H1 (cell line): ENCODE measurements around the gene ADPRM. TPM values are rescaled to one million over a fixed set of nuclear protein-coding genes. Genes with fewer than 3 reads are reported as not detected.
A peak's percentile ranks its signal among the peaks of the same experiment; 100 is the strongest.

Experiments
- CEBPB ChIP-seq: IDR thresholded peaks from 2 replicates; pipeline ENCODE4 v1.6.1; 2012; ENCODE audit warnings: low read depth, low read length
- CREB1 ChIP-seq: IDR thresholded peaks from 2 replicates; pipeline ENCODE4 v1.6.1; 2012; ENCODE audit warnings: inconsistent platforms
- CTBP2 ChIP-seq: IDR thresholded peaks from 2 replicates; pipeline ENCODE4 v1.7.0; 2011; ENCODE audit warnings: borderline replicate concordance, mild to moderate bottlenecking, moderate library complexity, mixed read lengths, low read length; ENCODE audit not compliant: insufficient read depth, insufficient read length
- E2F6 ChIP-seq: IDR thresholded peaks from 2 replicates; pipeline ENCODE4 v1.6.1; 2012; ENCODE audit warnings: inconsistent platforms
- GABPA ChIP-seq: IDR thresholded peaks from 2 replicates; pipeline ENCODE4 v1.6.1; 2011; ENCODE audit warnings: mild to moderate bottlenecking, low read length, moderate library complexity, borderline replicate concordance; ENCODE audit not compliant: insufficient read depth
- GTF2F1 ChIP-seq: IDR thresholded peaks from 2 replicates; pipeline ENCODE4 v1.6.1; 2012; ENCODE audit warnings: low read depth, low read length, improper control_type of control experiment, borderline replicate concordance
- HDAC6 ChIP-seq: IDR thresholded peaks from one replicate; pipeline ENCODE4 v1.7.1; 2012; ENCODE audit warnings: low read depth, mild to moderate bottlenecking, inconsistent platforms, low read length, moderate library complexity
- NANOG ChIP-seq: IDR thresholded peaks from 2 replicates; pipeline ENCODE4 v1.6.1; 2011; ENCODE audit warnings: low read length, low read depth, mild to moderate bottlenecking, inconsistent platforms; ENCODE audit not compliant: insufficient read depth, poor library complexity, severe bottlenecking
- PHF8 ChIP-seq: fragments of 200-600 bp; sonication (generic); conservative IDR thresholded peaks from 2 replicates; pipeline ENCODE4 v1.7.1; 2012; ENCODE audit warnings: low read depth, mild to moderate bottlenecking, inconsistent platforms, low read length, moderate library complexity
- POLR2A ChIP-seq, 2 experiments: IDR thresholded peaks; 1 replicate in 1 of 2; 2 replicates in 1 of 2; pipeline ENCODE4 v1.6.1; 2011; ENCODE audit warnings: low read depth in 2 of 2, low read length in 2 of 2, mild to moderate bottlenecking in 2 of 2; ENCODE audit errors: control extremely low read depth in 1 of 2
- RAD21 ChIP-seq, 2 experiments: IDR thresholded peaks in 1 of 2; conservative IDR thresholded peaks in 1 of 2; 2 replicates each; pipeline ENCODE4 v1.6.1; 2011; ENCODE audit warnings: low read depth in 2 of 2, low read length in 2 of 2, improper control_type of control experiment in 1 of 2, inconsistent platforms in 1 of 2, mild to moderate bottlenecking in 1 of 2, moderate library complexity in 1 of 2
- RBBP5 ChIP-seq: IDR thresholded peaks from 2 replicates; pipeline ENCODE4 v1.7.1; 2012; ENCODE audit warnings: low read depth, mild to moderate bottlenecking, inconsistent platforms, low read length, moderate library complexity, borderline replicate concordance
- SAP30 ChIP-seq: fragments of 300-600 bp; sonication (generic); IDR thresholded peaks from 2 replicates; pipeline ENCODE4 v1.7.1; 2012; ENCODE audit warnings: low read length, moderate library complexity, mild to moderate bottlenecking, inconsistent platforms; ENCODE audit not compliant: insufficient read depth, insufficient replicate concordance
- SIRT6 ChIP-seq: IDR thresholded peaks from one replicate; pipeline ENCODE4 v1.7.1; 2012; ENCODE audit warnings: low read length, inconsistent platforms
- SP1 ChIP-seq: IDR thresholded peaks from 2 replicates; pipeline ENCODE4 v1.6.1; 2011; ENCODE audit warnings: low read depth, low read length
- SP2 ChIP-seq: IDR thresholded peaks from 2 replicates; pipeline ENCODE4 v1.6.1; 2012; ENCODE audit warnings: mild to moderate bottlenecking, low read length, inconsistent platforms
- TAF1 ChIP-seq: IDR thresholded peaks from 2 replicates; pipeline ENCODE4 v1.6.1; 2011; ENCODE audit warnings: mild to moderate bottlenecking, low read depth, low read length
- TAF7 ChIP-seq: optimal IDR thresholded peaks from 2 replicates; pipeline ENCODE3; 2011; ENCODE audit warnings: low read depth, mild to moderate bottlenecking, inconsistent platforms, low read length, moderate library complexity, borderline replicate concordance
- TBP ChIP-seq: IDR thresholded peaks from 2 replicates; pipeline ENCODE4 v1.6.1; 2011; ENCODE audit warnings: low read depth, low read length, improper control_type of control experiment
- polyA plus RNA-seq, 7 experiments: library from polyadenylated mRNA; depleted of rRNA in 3 of 7; stranded (reverse) in 5 of 7; unstranded in 2 of 7; fragments of >200 nt in 5 of 7; fragments of 200-250 nt in 2 of 7; gene quantifications; 1 replicate in 5 of 7; 2 replicates in 1 of 7; 4 replicates in 1 of 7; pipeline versions ENCODE4 v1.2.1 to v1.2.3, GENCODE V29; 2011 to 2013; ENCODE audit warnings: missing spikeins in 2 of 7, mixed read lengths in 2 of 7
- total RNA-seq: library from RNA; stranded (reverse); fragmentation: NEBNext Ultra II Directional; extraction: Animal tissue kit (Norgen Biotek cat#: 25700); gene quantifications from 2 replicates; pipeline ENCODE4 v1.2.1, GENCODE V29; 2021

The ADPRM gene
- total and polyA plus RNA-seq, 2 of the 8 experiments (the other 6 are each of a cell fraction or from before 2014, with no cell fraction given): 6.7 to 7.9 TPM

DNA sequence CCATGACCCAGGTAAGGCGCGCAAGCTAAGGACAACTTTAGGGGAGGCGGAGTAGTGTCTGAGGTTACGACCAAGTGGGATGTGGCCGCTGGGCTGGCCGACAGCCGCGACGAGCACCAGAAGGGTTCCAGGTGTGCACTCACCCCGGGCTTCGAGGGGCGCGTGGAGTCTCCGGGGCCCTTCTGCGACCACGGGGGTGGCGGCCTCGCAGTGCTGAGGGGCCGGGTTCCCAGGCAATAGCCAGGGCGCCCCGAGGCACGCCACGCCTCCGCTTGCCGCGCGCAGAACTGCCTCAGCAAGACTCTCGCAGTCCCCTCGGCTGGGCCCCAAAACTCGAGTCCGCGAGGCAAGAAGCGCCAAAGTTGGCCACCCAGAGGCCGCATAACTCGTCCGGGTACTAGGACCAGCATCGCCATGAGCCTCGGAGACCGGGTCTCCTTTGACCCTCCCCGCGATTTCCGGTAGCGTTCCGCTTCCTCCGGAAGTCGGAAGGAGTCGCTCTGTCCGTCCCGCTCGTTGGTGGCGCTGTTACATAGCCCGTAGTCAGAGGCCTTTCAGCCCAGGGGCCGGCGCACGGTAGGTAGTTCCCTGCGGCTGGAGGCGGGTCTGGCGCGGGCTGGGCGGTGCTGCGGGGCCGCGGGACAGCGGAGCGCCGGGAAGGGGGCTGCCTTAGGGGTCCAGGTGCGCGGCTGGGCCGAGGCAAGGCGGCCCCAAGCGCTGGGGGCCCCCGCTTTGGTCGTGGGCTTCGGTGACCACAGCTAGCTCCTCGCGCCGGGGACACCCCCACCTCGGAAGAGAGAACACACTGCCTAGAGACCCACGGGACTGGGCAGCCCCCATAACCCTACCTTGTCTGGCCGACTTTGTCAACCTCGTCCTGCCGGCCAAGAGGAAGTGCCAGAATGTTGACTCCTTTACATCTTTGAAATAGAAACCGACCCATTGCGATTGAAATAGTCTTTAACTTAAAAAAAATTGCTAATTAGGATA lies at the start of gene ADPRM, which contains the start of gene SCO1 (continued):
- TF ChIP-seq TBP (peak; percentile 87), RAD21 (IDR thresholded peaks at IDR 0.05 in 1 of 2, conservative IDR thresholded peaks at IDR 0.05 in 1 of 2; ENCODE audit: low read depth in 2 of 2, low read length in 2 of 2) (peak in 1 of 2 experiments; percentile 22; a peak in 2 of 4 replicates), SIRT6 (no peak), POLR2A (IDR thresholded peaks at IDR 0.05; ENCODE audit: control extremely low read depth in 1 of 2, low read depth in 2 of 2, low read length in 2 of 2) (peak in 1 of 2 experiments; percentile 97; a peak in 2 of 3 replicates), TAF1 (peak; percentile 94), SP2 (peak; percentile 39; the same call in 1 of the 2 replicates), CREB1 (peak; percentile 25; the same call in 1 of the 2 replicates), NANOG (no peak), SAP30 (peak; percentile 32), TAF7 (peak; percentile 66), GABPA (peak; percentile 96), HDAC6 (no peak), PHF8 (peak; percentile 92), RBBP5 (peak; percentile 60; the same call in 1 of the 2 replicates), GTF2F1 (no peak; the same call in 1 of the 2 replicates), CTBP2 (no peak), E2F6 (no peak; the same call in 1 of the 2 replicates), SP1 (0 out of 2 replicates have a peak, but pooled peaks have one; percentile 32), CEBPB (no peak)
